Activated CD8-positive, alpha-beta T cell treated with anti-CD3 and anti-CD28 coated beads for 36 hours (primary cell): ENCODE data around the gene CCDC91. TPM values are rescaled to one million over a fixed set of nuclear protein-coding genes. Genes with fewer than 3 reads are reported as not detected.
"Not testable (repeated sequence)": the region's sequence is repeated elsewhere in the genome, so short reads cannot be mapped to it uniquely, and the experiment has no call there.

ENCODE experiments used
- ATAC-seq: fragments of 200-7000 bp; cut with Tn5 transposase; one replicate; pipeline ENCODE4 v1.10.0; 2021; ENCODE audit warnings: mild to moderate bottlenecking, moderate library complexity
- CTCF ChIA-PET: fragments of 350-600 bp; sonication (Branson Sonifier 250); formaldehyde crosslinking; loops from one replicate; lab custom pipeline; 2021; ENCODE audit warnings: antibody characterized with exemption; lab: Charles Lee
- POLR2A ChIA-PET: fragments of 350-600 bp; sonication (Branson Sonifier 250); formaldehyde crosslinking; loops from one replicate; lab custom pipeline; 2021; ENCODE audit warnings: antibody characterized with exemption; lab: Charles Lee
- DNase-seq: peaks from one replicate; pipeline ENCODE4 v3.0.0-alpha.2; 2020
- H3K27ac Mint-ChIP-seq: one replicate; pipeline ENCODE4 v1.8.0; 2021; ENCODE audit warnings: mild to moderate bottlenecking, mixed read lengths
- H3K27me3 Mint-ChIP-seq: one replicate; pipeline ENCODE4 v1.8.0; 2021; ENCODE audit warnings: mixed read lengths
- H3K36me3 Mint-ChIP-seq: one replicate; pipeline ENCODE4 v1.8.0; 2021; ENCODE audit warnings: low read depth, mixed read lengths
- H3K4me1 Mint-ChIP-seq: one replicate; pipeline ENCODE4 v1.8.0; 2021; ENCODE audit warnings: low read depth, mixed read lengths
- H3K4me3 Mint-ChIP-seq: one replicate; pipeline ENCODE4 v1.8.0; 2021; ENCODE audit warnings: mild to moderate bottlenecking, moderate library complexity, mixed read lengths
- H3K9me3 Mint-ChIP-seq: one replicate; pipeline ENCODE4 v1.8.0; 2021; ENCODE audit warnings: mixed read lengths
- CTCF ChIP-seq: fragments of 200-600 bp; IDR thresholded peaks from one replicate; pipeline ENCODE4 v1.8.0; 2022; ENCODE audit warnings: antibody characterized with exemption, mild to moderate bottlenecking
- intact Hi-C: fragments of 100-400 bp; cut with micrococcal nuclease; formaldehyde crosslinking; loops from one replicate; pipeline ENCODE4 v1.10.0; 2022
- total RNA-seq, 2 experiments: library from RNA; stranded (reverse); gene quantifications; one replicate each; pipeline ENCODE4 v1.2.3, GENCODE V29; 2021

The CCDC91 gene
- total RNA-seq, 2 experiments from 2014 or later: 14.7 to 14.8 TPM

- TF ChIP-seq CTCF: no peak
- Mint-ChIP-seq H3K9me3 (no peaks in the 10 kb centered on the region), H3K27ac (no peak overlapping the region), H3K4me3 (no peak overlapping the region), H3K4me1 (no peaks in the 10 kb centered on the region), H3K36me3 (peaks cover 17% of the 10 kb centered on the region), H3K27me3 (no peaks in the 10 kb centered on the region)
- intact Hi-C loops: no loop called here
- ChIA-PET POLR2A (no interaction called here), CTCF (no interaction called here)
- DNase-seq (no peak), ATAC-seq (no peak)
Observed at GRCh38 chr12:28457785-28458184, 267.5 kb downstream of the CCDC91 start.

- no peak overlapping the region for H3K27ac Mint-ChIP-seq
- TF ChIP-seq CTCF: no peak
- no peaks in the 10 kb centered on the region for H3K27me3 Mint-ChIP-seq
- ChIA-PET POLR2A (no interaction called here), CTCF (no interaction called here)
- intact Hi-C loops: no loop called here
- no peaks in the 10 kb centered on the region for H3K9me3 Mint-ChIP-seq
- no peak for ATAC-seq
- peaks cover 28% of the 10 kb centered on the region for H3K36me3 Mint-ChIP-seq
- no peak for DNase-seq
- H3K4me3 Mint-ChIP-seq: no peak overlapping the region
- no peaks in the 10 kb centered on the region for H3K4me1 Mint-ChIP-seq
Observed at GRCh38 chr12:28459481-28459880, 269.2 kb downstream of the CCDC91 start.

GRCh38 chr12:28460420-28461130, 270.3 kb downstream of the CCDC91 start:
- Mint-ChIP-seq H3K4me3 (no peak overlapping the region), H3K36me3 (peaks cover 28% of the 10 kb centered on the region), H3K4me1 (no peaks in the 10 kb centered on the region), H3K27me3 (no peaks in the 10 kb centered on the region), H3K9me3 (no peaks in the 10 kb centered on the region), H3K27ac (no peak overlapping the region)
- intact Hi-C loops: no loop called here
- POLR2A ChIA-PET: no interaction called here
- no peak for ATAC-seq
- CTCF ChIA-PET: no interaction called here
- no peak for DNase-seq
- TF ChIP-seq CTCF: no peak

GRCh38 chr12:28463396-28463795, 273.1 kb downstream of the CCDC91 start:
- H3K27ac Mint-ChIP-seq: no peak overlapping the region

GRCh38 chr12:28471762-28472161, 281.5 kb downstream of the CCDC91 start:
- H3K9me3 Mint-ChIP-seq: peaks cover 11% of the 10 kb centered on the region
- intact Hi-C loops, POLR2A ChIA-PET, H3K27me3 Mint-ChIP-seq, DNase-seq, CTCF ChIA-PET, H3K4me1 Mint-ChIP-seq, H3K4me3 Mint-ChIP-seq, H3K27ac Mint-ChIP-seq, ATAC-seq: not testable (repeated sequence)
- H3K36me3 Mint-ChIP-seq: peaks cover 29% of the 10 kb centered on the region

More at GRCh38 chr12:28463396-28463795, 273.1 kb downstream of the CCDC91 start:
- no peaks in the 10 kb centered on the region for H3K27me3 Mint-ChIP-seq
- no peak overlapping the region for H3K4me3 Mint-ChIP-seq
- no peak for TF ChIP-seq CTCF
- intact Hi-C loops: no loop called here
- H3K36me3 Mint-ChIP-seq: peaks cover 29% of the 10 kb centered on the region
- no peak for ATAC-seq
- POLR2A ChIA-PET: no interaction called here
- peaks cover 6% of the 10 kb centered on the region for H3K9me3 Mint-ChIP-seq
- H3K4me1 Mint-ChIP-seq: no peaks in the 10 kb centered on the region
- CTCF ChIA-PET: no interaction called here
- no peak for DNase-seq

- POLR2A ChIA-PET, CTCF ChIA-PET, DNase-seq, H3K4me1 Mint-ChIP-seq, H3K9me3 Mint-ChIP-seq, ATAC-seq, H3K4me3 Mint-ChIP-seq, H3K27me3 Mint-ChIP-seq, intact Hi-C loops, H3K27ac Mint-ChIP-seq: not testable (repeated sequence)
- H3K36me3 Mint-ChIP-seq: peaks cover 31% of the 10 kb centered on the region
Observed at GRCh38 chr12:28476206-28476605, 285.9 kb downstream of the CCDC91 start.

- H3K4me3 Mint-ChIP-seq, DNase-seq, intact Hi-C loops, H3K4me1 Mint-ChIP-seq, H3K9me3 Mint-ChIP-seq, POLR2A ChIA-PET, ATAC-seq, CTCF ChIA-PET, H3K27me3 Mint-ChIP-seq, H3K27ac Mint-ChIP-seq: not testable (repeated sequence)
- peaks cover 21% of the 10 kb centered on the region for H3K36me3 Mint-ChIP-seq
Observed at GRCh38 chr12:28479097-28479496, 288.8 kb downstream of the CCDC91 start.
